ENCODE data around the gene SMYD4.

SMYD4 gene

GRCh38 chr17:1789936-1790335 is 39.8 kb downstream of the SMYD4 start:
- DNase-seq (ENCODE audit: extremely low read depth, low read depth), result no peak
- TF ChIP-seq, protein P1, sequence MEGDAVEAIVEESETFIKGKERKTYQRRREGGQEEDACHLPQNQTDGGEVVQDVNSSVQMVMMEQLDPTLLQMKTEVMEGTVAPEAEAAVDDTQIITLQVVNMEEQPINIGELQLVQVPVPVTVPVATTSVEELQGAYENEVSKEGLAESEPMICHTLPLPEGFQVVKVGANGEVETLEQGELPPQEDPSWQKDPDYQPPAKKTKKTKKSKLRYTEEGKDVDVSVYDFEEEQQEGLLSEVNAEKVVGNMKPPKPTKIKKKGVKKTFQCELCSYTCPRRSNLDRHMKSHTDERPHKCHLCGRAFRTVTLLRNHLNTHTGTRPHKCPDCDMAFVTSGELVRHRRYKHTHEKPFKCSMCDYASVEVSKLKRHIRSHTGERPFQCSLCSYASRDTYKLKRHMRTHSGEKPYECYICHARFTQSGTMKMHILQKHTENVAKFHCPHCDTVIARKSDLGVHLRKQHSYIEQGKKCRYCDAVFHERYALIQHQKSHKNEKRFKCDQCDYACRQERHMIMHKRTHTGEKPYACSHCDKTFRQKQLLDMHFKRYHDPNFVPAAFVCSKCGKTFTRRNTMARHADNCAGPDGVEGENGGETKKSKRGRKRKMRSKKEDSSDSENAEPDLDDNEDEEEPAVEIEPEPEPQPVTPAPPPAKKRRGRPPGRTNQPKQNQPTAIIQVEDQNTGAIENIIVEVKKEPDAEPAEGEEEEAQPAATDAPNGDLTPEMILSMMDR (IDR thresholded peaks at IDR 0.05; ENCODE audit: low read depth, low read length), result no peak

DNA sequence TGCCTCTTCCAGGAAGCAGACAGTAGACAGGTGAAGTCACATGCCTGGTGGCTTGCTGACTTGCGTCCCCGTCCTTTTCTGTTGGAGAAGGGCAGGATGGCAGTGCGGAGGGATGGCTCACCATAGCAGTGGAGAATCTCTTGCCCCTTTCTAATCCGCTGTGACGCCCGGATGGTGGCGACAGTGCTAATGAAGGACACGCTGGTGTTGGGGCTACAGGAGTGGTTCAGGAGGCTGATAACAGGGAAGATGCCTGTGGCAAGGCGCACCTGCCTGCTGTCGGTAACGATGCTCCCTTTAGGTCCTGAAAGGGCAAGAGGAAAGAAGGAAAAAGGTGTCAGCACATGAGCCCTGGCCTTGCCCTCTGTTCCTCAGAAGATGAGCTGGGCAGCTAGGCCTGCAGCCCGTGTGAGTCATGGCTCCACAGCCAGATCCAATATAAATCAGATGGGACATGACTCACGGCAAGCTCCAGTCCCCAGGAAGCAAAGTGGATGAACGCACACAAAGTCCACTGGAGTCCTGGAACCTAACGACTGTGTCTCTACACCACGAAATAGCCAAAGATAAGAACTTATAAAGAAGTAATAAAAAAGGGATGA is 42.3 kb downstream of the SMYD4 start:
- DNase-seq (ENCODE audit: extremely low read depth, low read depth), result peak; percentile 68
- TF ChIP-seq, protein P1 (IDR thresholded peaks at IDR 0.05; ENCODE audit: low read depth, low read length), result no peak

- DNase-seq (ENCODE audit: extremely low read depth, low read depth), result no peak
- TF ChIP-seq, protein P1 (IDR thresholded peaks at IDR 0.05; ENCODE audit: low read depth, low read length), result no peak
Observed at GRCh38 chr17:1786708-1787107, 43.0 kb downstream of the SMYD4 start.

- TF ChIP-seq, protein P1 (IDR thresholded peaks at IDR 0.05; ENCODE audit: low read depth, low read length), result no peak
- DNase-seq (ENCODE audit: extremely low read depth, low read depth), result no peak
Observed at GRCh38 chr17:1785930-1786329, 43.8 kb downstream of the SMYD4 start.

GRCh38 chr17:1783834-1784611 is 45.7 kb downstream of the SMYD4 start:
- DNase-seq (ENCODE audit: extremely low read depth, low read depth), result peak; percentile 95
- TF ChIP-seq, protein P1 (IDR thresholded peaks at IDR 0.05; ENCODE audit: low read depth, low read length), result peak; percentile 78

DNA sequence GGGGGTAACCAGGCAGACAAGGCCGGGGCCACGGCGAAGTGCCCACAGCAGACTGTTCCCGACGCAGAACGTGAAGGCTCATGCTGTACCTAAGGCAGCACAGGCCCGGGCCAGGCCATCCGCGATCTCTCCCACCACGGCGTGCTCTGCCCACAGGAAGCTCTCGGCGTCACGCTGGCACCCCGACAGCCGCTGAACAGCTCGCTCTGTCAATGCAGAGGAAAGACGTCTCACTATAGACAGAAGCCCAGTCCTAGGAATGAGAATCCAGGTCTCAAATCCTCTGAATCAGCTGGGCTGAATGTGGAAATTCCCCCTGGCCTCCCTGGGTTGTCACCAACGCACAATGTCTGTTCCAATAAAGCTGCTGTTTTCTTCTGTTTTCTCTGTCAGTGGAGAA is 46.4 kb downstream of the SMYD4 start:
- TF ChIP-seq, protein P1 (IDR thresholded peaks at IDR 0.05; ENCODE audit: low read depth, low read length), result no peak
- no peak for DNase-seq (ENCODE audit: extremely low read depth, low read depth)

DNA sequence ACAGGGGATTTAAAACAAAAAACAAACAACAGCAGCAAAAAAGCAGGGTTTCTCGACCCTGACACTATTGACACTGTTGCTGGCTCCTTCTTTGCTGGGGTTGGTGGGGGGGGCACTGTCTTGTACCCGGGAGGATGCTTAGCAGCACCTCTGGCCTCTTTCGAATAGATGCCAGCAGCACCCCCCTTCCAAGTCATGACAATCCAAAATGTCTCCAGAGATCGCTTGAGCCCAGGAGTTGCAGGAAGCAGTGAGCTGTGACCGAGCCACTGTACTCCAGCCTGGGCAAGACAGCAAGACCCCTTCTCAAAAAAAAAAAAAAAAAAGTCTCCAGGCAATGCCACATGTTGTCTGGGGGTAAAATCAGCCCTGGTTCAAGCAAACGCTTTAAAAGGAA is 47.5 kb downstream of the SMYD4 start:
- TF ChIP-seq, protein P1 (IDR thresholded peaks at IDR 0.05; ENCODE audit: low read depth, low read length), result no peak

More for the DNA sequence above, 47.5 kb downstream of the SMYD4 start:
- DNase-seq (ENCODE audit: extremely low read depth, low read depth), result no peak

All from AG09319 (cell line).